Left renal pelvis (tissue), 4 donors: ENCODE data around the gene NOL12. TPM values are rescaled to one million over a fixed set of nuclear protein-coding genes. Genes with fewer than 3 reads are reported as not detected.
"Not testable (repeated sequence)": the region's sequence is repeated elsewhere in the genome, so short reads cannot be mapped to it uniquely, and the experiment has no call there.

Source experiments
- DNase-seq, 4 donors: peaks; one replicate each; pipeline ENCODE4 v3.0.0-alpha.2; 2013; ENCODE audit warnings: low read depth in 4 of 4, low spot score in 3 of 4
- polyA plus RNA-seq, 4 donors: library from polyadenylated mRNA; unstranded; fragments of 120-200 nt; gene quantifications; one replicate each; pipeline ENCODE4 v1.2.1, GENCODE V29; 2013; ENCODE audit not compliant: insufficient read length in 4 of 4

Gene NOL12
- polyA plus RNA-seq, 4 donors: 16.4 to 26.6 (median 17.4) TPM

GRCh38 chr22:37678372-37678771 lies 7.8 kb upstream of the NOL12 start:
- DNase-seq: no peak

DNA sequence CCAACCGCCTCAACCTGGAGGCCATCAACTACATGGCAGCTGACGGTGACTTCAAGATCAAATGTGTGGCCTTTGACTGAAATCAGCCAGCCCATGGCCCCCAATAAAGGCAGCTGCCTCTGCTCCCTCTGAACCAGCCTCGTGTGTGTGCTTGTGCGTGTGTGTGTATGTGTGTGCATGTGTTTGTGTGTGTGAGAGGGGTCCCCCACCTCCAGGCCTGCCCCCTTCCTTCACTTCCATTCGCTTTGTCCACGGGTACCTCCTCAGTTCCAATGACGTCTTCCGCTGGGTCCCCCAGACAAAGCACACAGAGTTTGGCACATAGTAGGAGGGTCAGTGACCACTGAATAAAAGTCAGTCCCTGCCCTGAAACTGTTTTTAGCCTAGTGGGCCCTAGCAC lies 6.5 kb upstream of the NOL12 start:
- DNase-seq: no peak

GRCh38 chr22:37680191-37680851 lies 5.8 kb upstream of the NOL12 start:
- no peak for DNase-seq

- DNase-seq: no peak
Observed at GRCh38 chr22:37681001-37681424, 5.1 kb upstream of the NOL12 start.

DNA sequence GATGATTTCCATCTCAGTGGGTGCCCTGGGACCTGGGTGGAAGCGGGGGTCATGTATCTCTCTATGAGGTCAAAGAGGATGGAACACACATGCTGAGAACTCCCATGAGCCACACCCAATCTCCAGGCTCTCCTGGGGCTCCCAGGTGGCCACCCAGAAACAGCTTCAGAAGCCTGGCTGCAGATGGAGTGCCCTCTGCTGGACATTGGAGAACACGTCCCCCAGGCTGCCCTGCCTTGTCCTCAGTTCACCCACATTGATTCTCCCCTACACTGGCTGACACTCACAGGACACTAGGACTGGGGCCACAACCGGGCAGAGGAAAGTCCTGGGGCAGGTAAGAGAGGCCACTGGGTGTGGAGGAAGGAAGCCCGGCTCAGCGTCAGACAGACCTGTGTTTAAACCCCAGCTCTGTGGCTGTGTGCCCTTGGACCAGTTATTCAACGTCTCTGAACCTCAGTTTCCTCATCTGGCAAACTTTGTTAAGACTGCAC lies 4.5 kb upstream of the NOL12 start:
- no peak for DNase-seq

DNA sequence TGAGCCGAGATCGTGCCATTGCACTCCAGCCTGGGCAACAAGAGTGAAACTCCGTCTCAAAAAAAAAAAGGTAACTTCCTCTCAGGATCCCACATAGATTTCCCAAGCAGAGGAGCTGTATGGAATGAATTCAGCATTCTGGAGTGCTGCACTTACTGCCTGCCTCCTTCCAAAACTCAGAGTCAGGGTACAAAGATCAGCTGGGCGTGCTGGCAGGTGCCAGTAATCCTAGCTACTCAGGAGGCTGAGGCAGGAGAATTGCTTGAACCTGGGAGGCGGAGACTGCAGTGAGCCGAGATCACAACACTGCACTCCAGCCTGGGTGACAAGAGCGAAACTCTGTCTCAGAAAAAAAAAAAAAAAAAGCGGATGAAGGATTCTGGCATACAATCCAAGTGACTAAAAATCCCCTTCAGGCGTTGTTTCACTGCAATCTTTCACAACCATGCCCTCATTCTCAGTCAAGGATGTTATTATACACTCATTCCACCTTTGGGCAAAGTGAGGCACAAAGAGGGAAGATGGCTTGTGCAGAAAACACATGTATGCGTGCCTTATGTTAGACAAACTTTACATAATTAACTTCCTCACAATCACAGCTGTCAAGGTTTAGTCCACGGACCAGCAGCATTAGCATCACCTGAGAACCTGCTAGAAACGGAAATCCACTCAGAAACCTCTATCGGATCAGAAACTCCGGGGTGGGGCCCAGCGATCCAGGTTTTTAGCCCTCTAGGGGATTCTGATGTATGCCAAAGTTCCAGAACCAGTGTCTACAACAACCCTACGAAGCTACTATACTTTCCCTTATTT lies 1.1 kb upstream of the NOL12 start:
- no peak for DNase-seq

GRCh38 chr22:37690407-37690806 lies 4.3 kb downstream of the NOL12 start:
- no peak for DNase-seq

- DNase-seq: no peak
Observed at GRCh38 chr22:37690901-37691504, 4.9 kb downstream of the NOL12 start.

DNA sequence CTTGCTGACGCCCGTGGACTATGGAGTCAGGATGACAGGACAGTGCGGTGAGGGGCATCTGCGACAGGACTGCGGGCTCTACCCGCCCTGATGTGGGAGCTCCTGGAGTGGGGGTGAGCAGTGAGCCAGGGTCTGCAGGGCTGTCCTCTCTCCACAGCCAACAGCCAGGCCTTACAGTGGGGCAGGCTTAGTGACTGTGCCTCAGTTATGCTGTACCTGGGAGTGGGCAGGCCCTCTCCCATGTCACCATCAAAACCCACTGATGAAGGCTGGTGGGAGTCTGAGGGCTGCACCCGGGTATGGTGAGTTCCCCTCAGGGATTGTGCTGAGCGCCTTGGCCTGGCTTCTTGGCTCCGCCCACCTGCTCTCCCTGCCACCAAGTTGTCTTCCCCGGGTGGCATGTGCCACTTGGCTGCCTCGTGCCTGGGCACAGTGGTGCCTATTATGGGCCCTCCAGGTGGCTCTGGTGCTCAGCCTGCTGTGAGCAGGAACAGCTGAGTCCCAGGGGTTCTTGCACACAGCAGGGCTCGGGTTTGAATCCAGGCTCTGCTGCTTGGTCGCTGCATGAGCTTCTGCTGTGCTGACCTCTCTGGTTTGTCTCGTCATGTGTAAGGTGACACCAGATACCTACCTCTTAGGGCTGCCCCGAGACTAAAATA lies 6.6 kb downstream of the NOL12 start:
- DNase-seq: no peak

GRCh38 chr22:37694131-37694530 lies 8.0 kb downstream of the NOL12 start:
- not testable (repeated sequence) for DNase-seq

DNA sequence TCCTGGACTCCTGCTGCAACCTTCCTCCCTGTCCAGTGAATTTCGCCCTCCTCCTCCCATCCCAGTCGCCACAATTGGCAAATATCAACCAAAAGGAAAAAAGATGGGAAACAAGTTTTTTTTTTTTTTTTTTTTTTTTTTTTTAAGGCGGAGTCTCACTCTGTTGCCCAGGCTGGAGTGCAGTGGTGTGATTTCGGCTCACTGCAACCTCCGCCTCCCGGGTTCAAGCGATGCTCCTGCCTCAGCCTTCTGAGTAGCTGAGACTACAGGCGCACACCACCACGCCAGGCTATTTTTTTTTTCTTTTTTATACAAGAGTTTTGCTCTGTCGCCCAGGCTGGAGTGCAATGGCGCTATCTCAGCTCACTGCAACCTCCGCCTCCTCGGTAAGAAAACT lies 10.1 kb downstream of the NOL12 start:
- not testable (repeated sequence) for DNase-seq

DNA sequence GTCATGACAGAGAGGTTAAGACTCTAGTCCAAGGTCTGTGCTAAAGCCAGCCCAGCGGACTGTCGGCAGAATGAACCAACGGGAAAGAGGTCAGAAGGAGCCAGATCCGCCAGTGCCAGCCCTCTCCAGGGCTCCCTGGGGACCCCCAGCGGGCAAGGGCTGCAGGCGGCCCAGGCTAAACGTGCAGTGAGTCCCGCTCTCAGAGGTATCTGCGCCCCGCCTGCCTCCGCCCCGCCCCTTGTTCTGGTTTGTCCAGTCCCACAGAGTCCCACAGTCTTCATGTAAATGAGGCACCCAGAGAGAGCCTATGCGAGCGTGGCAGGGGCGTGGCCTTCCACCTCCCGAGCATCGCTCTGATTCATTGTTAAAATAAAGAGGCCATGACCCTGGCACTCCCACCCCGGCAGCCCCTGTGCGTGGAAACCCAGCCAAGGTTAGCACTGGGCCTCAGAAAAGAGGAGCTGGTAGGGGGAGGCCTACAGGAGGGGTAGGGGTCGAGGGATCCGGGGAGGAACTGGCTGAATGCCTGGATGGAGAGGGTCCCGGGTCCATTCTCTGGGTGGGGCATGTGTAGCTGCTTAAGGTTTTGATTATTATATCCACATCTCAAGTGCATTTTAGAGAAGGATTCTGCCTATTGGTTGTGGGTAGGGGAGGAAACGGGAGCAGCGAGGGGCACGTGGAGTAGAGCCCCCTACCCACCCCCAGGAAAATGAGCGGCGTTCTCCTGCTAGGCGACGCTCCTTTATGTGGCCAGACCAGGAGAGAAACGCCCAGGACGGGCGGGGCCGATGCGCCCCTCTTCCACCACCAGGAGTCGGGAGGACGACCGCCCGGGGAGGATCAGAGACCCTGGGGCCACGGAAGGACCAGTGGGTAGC lies 10.8 kb downstream of the NOL12 start, which contains the start of gene TRIOBP:
Gene TRIOBP, plus strand, starts transcription at position 392 of the 881 bp plus-strand sequence. CDS start 4,318 bp downstream, outside the sequence.
- peak; percentile 75 to 88 (median 80) for DNase-seq

DNA sequence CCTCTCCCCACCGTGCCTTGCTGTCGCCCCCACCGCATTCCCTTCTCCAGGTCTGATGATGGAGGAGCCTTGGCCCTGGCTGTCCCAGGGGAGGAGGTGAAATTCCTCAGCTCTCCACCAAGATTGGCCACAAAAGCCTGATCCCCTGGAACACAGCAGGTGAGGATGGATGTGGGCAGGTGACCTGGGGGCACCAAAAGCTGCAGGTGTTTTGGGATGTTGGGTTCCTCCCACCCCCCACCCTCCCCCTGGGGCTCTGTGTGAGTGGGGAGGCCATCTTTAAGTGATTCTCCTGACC lies 11.3 kb downstream of the NOL12 start:
- no peak for DNase-seq

GRCh38 chr22:37701141-37701786 lies 15.1 kb downstream of the NOL12 start:
- DNase-seq: no peak

GRCh38 chr22:37703906-37704305 lies 17.8 kb downstream of the NOL12 start:
- no peak for DNase-seq

GRCh38 chr22:37704645-37705044 lies 18.5 kb downstream of the NOL12 start:
- no peak for DNase-seq

DNA sequence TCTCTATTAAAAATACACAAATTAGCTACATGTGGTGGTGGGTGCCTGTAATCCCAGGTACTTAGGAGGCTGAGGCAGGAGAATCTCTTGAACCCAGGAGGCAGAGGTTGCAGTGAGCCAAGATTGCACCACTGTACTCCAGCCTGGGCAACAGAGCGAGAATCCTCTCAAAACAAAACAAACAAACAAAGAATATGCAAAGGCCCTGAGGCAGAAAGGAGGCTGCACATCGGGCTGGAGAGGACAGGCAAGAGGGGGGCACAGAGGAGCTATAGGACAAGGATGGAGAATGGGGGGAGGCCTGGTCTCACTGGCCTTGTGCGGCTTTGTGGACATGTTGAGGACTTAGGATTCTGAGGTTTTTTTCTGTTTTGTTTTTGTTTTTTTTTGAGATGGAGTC lies 19.1 kb downstream of the NOL12 start:
- no peak for DNase-seq

DNA sequence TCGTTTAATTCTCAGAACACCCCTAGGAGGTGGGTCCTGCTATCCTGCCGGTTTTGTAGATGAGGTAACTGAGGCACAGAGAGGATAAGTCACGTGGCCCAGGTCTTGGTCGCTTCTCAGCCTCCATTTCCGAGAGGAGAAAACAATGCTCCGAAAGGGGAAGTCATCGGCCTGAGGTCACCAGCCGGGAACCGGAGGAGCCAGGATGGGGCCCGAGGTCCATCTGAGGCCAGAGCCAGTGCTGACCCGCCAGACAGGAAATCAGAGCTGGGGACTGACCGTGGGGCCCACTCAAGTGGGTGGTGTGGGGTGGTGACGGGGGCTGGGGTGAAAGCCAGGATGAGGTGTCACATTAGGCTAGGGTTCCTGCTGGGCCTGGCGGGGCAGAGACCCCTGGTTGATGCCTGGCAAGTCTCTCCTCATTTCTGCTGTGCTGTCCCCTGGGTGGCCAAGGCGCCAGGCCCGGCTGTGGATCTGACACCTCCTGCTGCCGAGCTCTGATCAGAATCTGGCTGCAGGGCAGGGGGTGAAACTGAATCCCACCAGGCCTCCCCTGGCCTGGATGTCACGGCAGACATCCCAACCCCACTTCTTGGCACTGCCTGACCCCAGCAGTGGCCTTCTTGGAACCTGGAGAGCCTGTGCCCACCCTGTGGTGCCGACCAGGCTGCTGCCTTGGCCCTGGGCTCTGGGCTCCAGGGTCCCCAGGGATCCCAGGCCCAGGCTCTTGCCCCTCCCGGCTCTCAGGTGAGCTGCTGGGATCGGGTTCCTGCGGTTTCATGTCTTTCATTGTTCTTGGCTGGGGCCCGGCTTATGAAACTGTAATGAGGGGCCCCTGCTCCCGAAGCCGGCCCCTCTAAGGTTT lies 22.7 kb downstream of the NOL12 start:
- DNase-seq: no peak

DNA sequence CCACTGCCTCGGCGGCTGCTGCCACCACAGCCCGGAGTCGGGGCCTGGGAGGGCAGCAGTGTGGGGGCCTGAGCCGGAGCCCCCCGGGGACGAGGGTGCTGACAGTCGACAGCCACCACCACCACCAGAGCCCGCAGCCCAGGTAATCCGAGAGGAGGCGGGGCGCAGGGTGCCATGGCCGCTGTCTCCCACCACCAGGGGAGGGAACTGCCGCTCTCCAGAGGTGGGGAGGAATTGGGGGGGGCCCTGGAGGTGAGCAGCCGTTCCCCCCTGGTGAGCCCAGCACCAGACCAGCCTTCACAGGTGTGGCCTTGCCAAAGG lies 23.3 kb downstream of the NOL12 start:
- no peak for DNase-seq
